Measurements from ENCODE around the gene MRAS. TPM values are rescaled to one million over a fixed set of nuclear protein-coding genes. Genes with fewer than 3 reads are reported as not detected.

The MRAS gene
- total and polyA plus RNA-seq, 2 of the 4 experiments (the other 2 are of a cell fraction), result 59.3 to 60.6 TPM

- H3K9me1 ChIP-seq (ENCODE audit: insufficient read depth, low read length), result peaks cover 9% of the 10 kb centered on the region
- H3K27me3 ChIP-seq (ENCODE audit: control insufficient read depth, insufficient read depth, low read length), result no peaks in the 10 kb centered on the region
- no peak overlapping the region for H3K4me2 ChIP-seq (ENCODE audit: low read depth, low read length)
- ATAC-seq (ENCODE audit: low read depth), result no peak
- H3K27ac ChIP-seq (ENCODE audit: insufficient read depth, low read length), result no peak overlapping the region
- no peak overlapping the region for H3K9ac ChIP-seq (ENCODE audit: low read depth, low read length)
- BruUV-seq (replicated peaks), result no TSS peak
- no peak overlapping the region for H2AK9ac ChIP-seq (replicated peaks; ENCODE audit: low read depth, low read length, poor library complexity)
- H2BK5ac ChIP-seq (ENCODE audit: low read depth, low read length, poor library complexity, severe bottlenecking), result no peak overlapping the region
- no peak overlapping the region for H3K14ac ChIP-seq (replicated peaks; ENCODE audit: low read depth, low read length)
- H4K8ac ChIP-seq (ENCODE audit: low read depth in 2 of 2, low read length in 2 of 2), result no peak overlapping the region
- ChIA-PET POLR2A (ENCODE audit: unreplicated experiment) (no interaction called here), CTCF (no interaction called here)
- no peak overlapping the region for H4K5ac ChIP-seq (ENCODE audit: low read depth, low read length)
- H2AFZ ChIP-seq (replicated peaks; ENCODE audit: low read length, poor library complexity), result no peak overlapping the region
- intact Hi-C loops (cut with micrococcal nuclease), result no loop called here
- H4K91ac ChIP-seq (ENCODE audit: insufficient read depth, low read depth, low read length), result no peak overlapping the region
- H3K4me3 ChIP-seq (ENCODE audit: insufficient read depth, low read depth, low read length), result no peak overlapping the region
- H3K18ac ChIP-seq (ENCODE audit: low read depth, low read length), result no peak overlapping the region
- H3K56ac ChIP-seq (ENCODE audit: extremely low read depth, insufficient read depth, low read length), result no peak overlapping the region
- H4K20me1 ChIP-seq (ENCODE audit: insufficient read depth, low read length), result no peaks in the 10 kb centered on the region
- no peak for DNase-seq
- no peak overlapping the region for H2BK15ac ChIP-seq (ENCODE audit: low read depth, low read length)
- TF ChIP-seq MXI1 (IDR thresholded peaks at IDR 0.05; ENCODE audit: borderline replicate concordance, low read depth, low read length), result no peak
- no peak for TF ChIP-seq CEBPB (IDR thresholded peaks at IDR 0.05; ENCODE audit: low read depth, low read length)
- no peak for TF ChIP-seq RFX5 (IDR thresholded peaks at IDR 0.05; ENCODE audit: low read depth, low read length)
- no peak for TF ChIP-seq BHLHE40 (IDR thresholded peaks at IDR 0.05; ENCODE audit: low read depth, low read length)
- TF ChIP-seq SMC3 (IDR thresholded peaks at IDR 0.05; ENCODE audit: low read depth, low read length), result no peak
- TF ChIP-seq, protein P1, sequence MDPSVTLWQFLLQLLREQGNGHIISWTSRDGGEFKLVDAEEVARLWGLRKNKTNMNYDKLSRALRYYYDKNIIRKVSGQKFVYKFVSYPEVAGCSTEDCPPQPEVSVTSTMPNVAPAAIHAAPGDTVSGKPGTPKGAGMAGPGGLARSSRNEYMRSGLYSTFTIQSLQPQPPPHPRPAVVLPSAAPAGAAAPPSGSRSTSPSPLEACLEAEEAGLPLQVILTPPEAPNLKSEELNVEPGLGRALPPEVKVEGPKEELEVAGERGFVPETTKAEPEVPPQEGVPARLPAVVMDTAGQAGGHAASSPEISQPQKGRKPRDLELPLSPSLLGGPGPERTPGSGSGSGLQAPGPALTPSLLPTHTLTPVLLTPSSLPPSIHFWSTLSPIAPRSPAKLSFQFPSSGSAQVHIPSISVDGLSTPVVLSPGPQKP (IDR thresholded peaks at IDR 0.05; ENCODE audit: borderline replicate concordance, low read depth, low read length), result no peak
- TF ChIP-seq RAD21 (IDR thresholded peaks at IDR 0.05; ENCODE audit: low read length), result no peak
- no peak for TF ChIP-seq FOS (IDR thresholded peaks at IDR 0.05; ENCODE audit: low read depth, low read length)
- no peak for TF ChIP-seq MAFK (IDR thresholded peaks at IDR 0.05; ENCODE audit: low read depth, low read length)
- no peak for TF ChIP-seq POLR2A (IDR thresholded peaks at IDR 0.05; ENCODE audit: low read depth, low read length)
- no peak for TF ChIP-seq RCOR1 (IDR thresholded peaks at IDR 0.05; ENCODE audit: insufficient replicate concordance, low read length)
- no peak for TF ChIP-seq CHD1 (IDR thresholded peaks at IDR 0.05; ENCODE audit: low read depth, low read length)
- TF ChIP-seq CTCF (conservative IDR thresholded peaks at IDR 0.05; ENCODE audit: low read depth, low read length), result no peak
- TF ChIP-seq USF2 (IDR thresholded peaks at IDR 0.05; ENCODE audit: low read depth, low read length), result no peak
- no peak for TF ChIP-seq NFE2L2 (IDR thresholded peaks at IDR 0.05; ENCODE audit: low read depth, low read length)
- no peak for TF ChIP-seq MAZ (IDR thresholded peaks at IDR 0.05; ENCODE audit: borderline replicate concordance, low read depth, low read length)
- H3K4ac ChIP-seq (ENCODE audit: low read depth, low read length), result no peak overlapping the region
- in situ Hi-C loops (cut with MboI; ENCODE audit: low sequenced_read_pairs), result no loop called here
- 94% methylated on average over 5 of the region's 7 CpGs; no CpG with 5 or more reads in 1 of the 2 experiments for WGBS, 2 experiments (ENCODE audit: extremely low coverage in 2 of 2, insufficient read length in 1 of 2)
- dilution Hi-C loops (cut with HindIII; ENCODE audit: low sequenced_read_pairs, unreplicated experiment), result no loop called here
- no peak overlapping the region for H3K23ac ChIP-seq (ENCODE audit: low read depth, low read length)
- no peaks in the 10 kb centered on the region for H3K79me1 ChIP-seq (ENCODE audit: low read depth in 1 of 2, low read length in 2 of 2)
- peaks cover 33% of the 10 kb centered on the region for H3K36me3 ChIP-seq (ENCODE audit: control insufficient read depth, insufficient read depth, low read length)
- no peaks in the 10 kb centered on the region for H3K4me1 ChIP-seq (ENCODE audit: control insufficient read depth, insufficient read depth, low read length)
- no peak overlapping the region for H2BK120ac ChIP-seq (ENCODE audit: low read depth, low read length)
- no peak overlapping the region for H2BK20ac ChIP-seq (ENCODE audit: low read depth, low read length)
- H3K9me3 ChIP-seq (ENCODE audit: control insufficient read depth, insufficient read depth, low read length), result no peaks in the 10 kb centered on the region
- no peak overlapping the region for H2AK5ac ChIP-seq (ENCODE audit: low read depth, low read length)
Measured at GRCh38 chr3:138405001-138405400, 56.6 kb downstream of the MRAS start.
